ENCODE data around the gene CMTM5.

Gene CMTM5

DNA sequence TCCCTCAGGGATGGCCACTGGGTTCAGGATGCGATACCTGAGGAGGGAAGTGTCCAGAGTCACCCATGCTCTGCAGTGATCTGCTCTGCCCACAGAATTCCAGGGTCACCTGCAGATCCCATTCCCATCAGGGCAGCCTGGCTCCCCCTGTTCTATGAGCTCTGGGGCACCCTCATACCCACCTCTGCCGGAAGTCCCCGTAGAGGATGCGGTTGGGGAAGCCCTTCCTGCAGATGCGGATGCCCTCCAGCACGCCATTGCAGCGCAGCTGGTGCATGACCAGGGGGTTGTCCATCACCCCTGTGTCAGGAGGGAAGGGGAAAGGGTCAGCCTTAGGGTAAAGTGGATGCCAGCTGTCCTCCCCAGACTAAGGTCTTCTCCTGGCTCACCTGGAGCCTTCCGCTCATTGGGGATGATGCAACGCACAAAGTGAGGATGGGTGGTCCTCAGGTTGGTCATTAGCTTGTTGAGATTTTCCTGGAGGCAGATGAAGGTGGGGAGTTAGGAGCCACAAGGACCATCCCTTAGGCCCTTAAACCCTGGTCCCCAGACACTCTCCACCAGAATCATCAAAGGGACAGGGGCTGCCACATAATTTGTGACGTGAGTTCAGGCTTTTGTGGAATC, 20.0 kb downstream of the CMTM5 start:
- Histone ChIP-seq H3F3A (ENCODE audit: control insufficient read depth, insufficient read depth) (no peaks in the 10 kb centered on the region), H3K27me3 (ENCODE audit: control insufficient read depth, low read length) (no peaks in the 10 kb centered on the region), H3K4me2 (ENCODE audit: low read length) (no peak overlapping the region), H3K9me2 (replicated peaks; ENCODE audit: control insufficient read depth, low read length) (no peaks in the 10 kb centered on the region), H3K9me3 (ENCODE audit: control insufficient read depth, insufficient read depth, low read length) (no peaks in the 10 kb centered on the region), H3K4me1 (ENCODE audit: control insufficient read depth, low read length) (no peaks in the 10 kb centered on the region), H4K20me1 (ENCODE audit: control insufficient read depth, insufficient read depth, low read depth, low read length) (no peaks in the 10 kb centered on the region), H3K4me3 (ENCODE audit: low read length) (no peak overlapping the region), H3K36me3 (ENCODE audit: control insufficient read depth, low read length) (no peaks in the 10 kb centered on the region), H3K79me2 (ENCODE audit: control insufficient read depth, low read length) (no peaks in the 10 kb centered on the region), H3K27ac (ENCODE audit: low read depth, low read length) (no peak overlapping the region)
- no peak for TF ChIP-seq EZH2phosphoT487 (IDR thresholded peaks at IDR 0.05; ENCODE audit: borderline replicate concordance, low read length)
- TF ChIP-seq, protein P1, sequence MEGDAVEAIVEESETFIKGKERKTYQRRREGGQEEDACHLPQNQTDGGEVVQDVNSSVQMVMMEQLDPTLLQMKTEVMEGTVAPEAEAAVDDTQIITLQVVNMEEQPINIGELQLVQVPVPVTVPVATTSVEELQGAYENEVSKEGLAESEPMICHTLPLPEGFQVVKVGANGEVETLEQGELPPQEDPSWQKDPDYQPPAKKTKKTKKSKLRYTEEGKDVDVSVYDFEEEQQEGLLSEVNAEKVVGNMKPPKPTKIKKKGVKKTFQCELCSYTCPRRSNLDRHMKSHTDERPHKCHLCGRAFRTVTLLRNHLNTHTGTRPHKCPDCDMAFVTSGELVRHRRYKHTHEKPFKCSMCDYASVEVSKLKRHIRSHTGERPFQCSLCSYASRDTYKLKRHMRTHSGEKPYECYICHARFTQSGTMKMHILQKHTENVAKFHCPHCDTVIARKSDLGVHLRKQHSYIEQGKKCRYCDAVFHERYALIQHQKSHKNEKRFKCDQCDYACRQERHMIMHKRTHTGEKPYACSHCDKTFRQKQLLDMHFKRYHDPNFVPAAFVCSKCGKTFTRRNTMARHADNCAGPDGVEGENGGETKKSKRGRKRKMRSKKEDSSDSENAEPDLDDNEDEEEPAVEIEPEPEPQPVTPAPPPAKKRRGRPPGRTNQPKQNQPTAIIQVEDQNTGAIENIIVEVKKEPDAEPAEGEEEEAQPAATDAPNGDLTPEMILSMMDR (IDR thresholded peaks at IDR 0.05; ENCODE audit: low read depth, low read length, poor library complexity, severe bottlenecking), result no peak

DNA sequence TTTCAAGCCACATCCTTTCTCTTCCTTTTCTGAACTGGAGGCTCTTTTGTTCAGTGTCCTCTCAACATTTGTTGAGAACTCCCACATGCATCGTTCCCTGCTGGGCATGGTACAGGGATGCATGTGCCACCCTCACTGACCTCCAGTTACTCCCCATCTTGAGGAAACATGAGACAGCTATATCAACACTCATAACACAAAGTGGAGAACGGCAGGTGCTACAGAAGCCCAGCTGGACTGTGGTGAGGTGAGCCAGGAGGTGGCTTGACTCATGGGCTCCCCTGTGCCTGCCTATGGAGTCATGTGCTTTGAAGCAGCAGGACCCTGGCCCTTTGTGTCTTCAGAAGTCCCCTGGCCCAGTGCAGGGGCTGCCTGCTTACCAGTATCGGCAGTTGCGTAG, 21.5 kb downstream of the CMTM5 start:
- Histone ChIP-seq H3K9me3 (ENCODE audit: control insufficient read depth, insufficient read depth, low read length) (no peaks in the 10 kb centered on the region), H3K27me3 (ENCODE audit: control insufficient read depth, low read length) (no peaks in the 10 kb centered on the region), H3F3A (ENCODE audit: control insufficient read depth, insufficient read depth) (no peaks in the 10 kb centered on the region), H3K36me3 (ENCODE audit: control insufficient read depth, low read length) (no peaks in the 10 kb centered on the region), H4K20me1 (ENCODE audit: control insufficient read depth, insufficient read depth, low read depth, low read length) (no peaks in the 10 kb centered on the region), H3K4me2 (ENCODE audit: low read length) (no peak overlapping the region), H3K9me2 (replicated peaks; ENCODE audit: control insufficient read depth, low read length) (no peaks in the 10 kb centered on the region), H3K4me1 (ENCODE audit: control insufficient read depth, low read length) (no peaks in the 10 kb centered on the region), H3K27ac (ENCODE audit: low read depth, low read length) (no peak overlapping the region), H3K4me3 (ENCODE audit: low read length) (no peak overlapping the region), H3K79me2 (ENCODE audit: control insufficient read depth, low read length) (no peaks in the 10 kb centered on the region)
- no peak for TF ChIP-seq EZH2phosphoT487 (IDR thresholded peaks at IDR 0.05; ENCODE audit: borderline replicate concordance, low read length)
- TF ChIP-seq, protein P1 (IDR thresholded peaks at IDR 0.05; ENCODE audit: low read depth, low read length, poor library complexity, severe bottlenecking), result no peak

DNA sequence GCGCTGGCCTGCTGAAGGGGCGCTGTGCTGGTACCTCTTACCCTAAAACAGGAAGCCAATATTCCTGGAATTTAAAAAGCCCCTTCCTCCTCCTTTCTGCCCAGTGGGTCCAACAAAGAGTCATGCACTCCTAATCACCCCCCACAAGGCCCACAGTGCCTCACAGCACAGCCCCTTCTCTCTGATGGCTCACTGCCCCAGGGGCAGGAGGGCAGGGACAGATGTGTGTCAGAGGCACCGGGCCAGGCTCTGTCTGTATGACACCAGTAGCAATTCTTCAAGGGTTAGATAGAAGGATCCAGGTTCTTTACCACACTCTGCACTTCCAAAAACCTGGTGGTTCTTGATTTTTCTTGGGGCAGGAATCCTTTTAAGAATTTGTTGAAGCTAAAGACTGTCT, 22.3 kb downstream of the CMTM5 start:
- Histone ChIP-seq H3F3A (ENCODE audit: control insufficient read depth, insufficient read depth) (no peaks in the 10 kb centered on the region), H3K79me2 (ENCODE audit: control insufficient read depth, low read length) (no peaks in the 10 kb centered on the region), H4K20me1 (ENCODE audit: control insufficient read depth, insufficient read depth, low read depth, low read length) (no peaks in the 10 kb centered on the region), H3K27ac (ENCODE audit: low read depth, low read length) (no peak overlapping the region), H3K4me1 (ENCODE audit: control insufficient read depth, low read length) (no peaks in the 10 kb centered on the region), H3K4me3 (ENCODE audit: low read length) (no peak overlapping the region), H3K4me2 (ENCODE audit: low read length) (no peak overlapping the region), H3K9me3 (ENCODE audit: control insufficient read depth, insufficient read depth, low read length) (no peaks in the 10 kb centered on the region), H3K27me3 (ENCODE audit: control insufficient read depth, low read length) (no peaks in the 10 kb centered on the region), H3K36me3 (ENCODE audit: control insufficient read depth, low read length) (no peaks in the 10 kb centered on the region), H3K9me2 (replicated peaks; ENCODE audit: control insufficient read depth, low read length) (no peaks in the 10 kb centered on the region)
- TF ChIP-seq EZH2phosphoT487 (IDR thresholded peaks at IDR 0.05; ENCODE audit: borderline replicate concordance, low read length), result no peak
- TF ChIP-seq, protein P1 (IDR thresholded peaks at IDR 0.05; ENCODE audit: low read depth, low read length, poor library complexity, severe bottlenecking), result no peak

Data from DOHH2 (cell line).